ENCODE data around the gene CRHR1.

DNA sequence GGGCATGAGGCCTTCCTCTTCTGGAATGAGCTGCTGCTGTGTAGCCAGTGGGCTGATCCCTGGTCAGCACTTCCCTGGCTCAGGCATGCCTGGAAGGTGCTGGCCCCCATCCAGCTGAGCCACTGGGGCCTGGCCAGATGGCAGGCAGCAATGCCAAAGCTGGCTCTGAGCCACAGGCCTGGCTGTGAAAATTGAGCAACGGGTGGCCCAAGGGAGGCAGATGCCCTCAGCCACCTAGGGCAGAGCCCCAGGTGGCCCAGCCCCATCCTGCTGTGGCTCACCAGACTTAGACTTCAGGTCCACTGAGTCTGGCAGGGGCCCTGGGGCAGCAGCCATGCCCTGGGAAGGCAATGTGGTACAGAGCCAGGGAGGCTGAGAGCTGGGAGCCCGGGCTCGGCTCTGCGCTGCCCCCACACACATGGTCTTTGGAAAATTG is 8.5 kb upstream of the CRHR1 start:
- TF ChIP-seq, protein P1, sequence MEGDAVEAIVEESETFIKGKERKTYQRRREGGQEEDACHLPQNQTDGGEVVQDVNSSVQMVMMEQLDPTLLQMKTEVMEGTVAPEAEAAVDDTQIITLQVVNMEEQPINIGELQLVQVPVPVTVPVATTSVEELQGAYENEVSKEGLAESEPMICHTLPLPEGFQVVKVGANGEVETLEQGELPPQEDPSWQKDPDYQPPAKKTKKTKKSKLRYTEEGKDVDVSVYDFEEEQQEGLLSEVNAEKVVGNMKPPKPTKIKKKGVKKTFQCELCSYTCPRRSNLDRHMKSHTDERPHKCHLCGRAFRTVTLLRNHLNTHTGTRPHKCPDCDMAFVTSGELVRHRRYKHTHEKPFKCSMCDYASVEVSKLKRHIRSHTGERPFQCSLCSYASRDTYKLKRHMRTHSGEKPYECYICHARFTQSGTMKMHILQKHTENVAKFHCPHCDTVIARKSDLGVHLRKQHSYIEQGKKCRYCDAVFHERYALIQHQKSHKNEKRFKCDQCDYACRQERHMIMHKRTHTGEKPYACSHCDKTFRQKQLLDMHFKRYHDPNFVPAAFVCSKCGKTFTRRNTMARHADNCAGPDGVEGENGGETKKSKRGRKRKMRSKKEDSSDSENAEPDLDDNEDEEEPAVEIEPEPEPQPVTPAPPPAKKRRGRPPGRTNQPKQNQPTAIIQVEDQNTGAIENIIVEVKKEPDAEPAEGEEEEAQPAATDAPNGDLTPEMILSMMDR (IDR thresholded peaks at IDR 0.05; ENCODE audit: insufficient read depth, low read length, poor library complexity, severe bottlenecking) = no peak
- TF ChIP-seq EZH2phosphoT487 (conservative IDR thresholded peaks at IDR 0.05; ENCODE audit: low read length) = no peak
